HCT116 (cell line): Measurements from ENCODE around the gene FNDC7. TPM values are rescaled to one million over a fixed set of nuclear protein-coding genes. Genes with fewer than 3 reads are reported as not detected.

Experiments
- ATAC-seq: fragments of 200-7000 bp; cut with Tn5 transposase; 2 replicates; pipeline ENCODE4 v1.9.1; 2020; ENCODE audit warnings: mild to moderate bottlenecking, moderate library complexity
- BruUV-seq: library from RNA; stranded (reverse); fragments of 400-500 nt; replicated peaks from 2 replicates; lab custom pipeline; 2021; lab: Mats Ljungman, UMichigan
- CTCF ChIA-PET: fragments of 300-600 bp; sonication (Branson Sonifier 250); formaldehyde crosslinking; loops from one replicate; lab custom pipeline; 2021; ENCODE audit warnings: antibody characterized with exemption; lab: Charles Lee
- POLR2A ChIA-PET: fragments of 300-600, 350-600 bp; sonication (Branson Sonifier 250); formaldehyde crosslinking; loops from one replicate; lab custom pipeline; 2021; ENCODE audit warnings: antibody characterized with exemption; lab: Charles Lee
- RAD21 ChIA-PET, 2 experiments: fragments of 300-600 bp; sonication (Branson Sonifier 250); formaldehyde crosslinking; loops; one replicate each; lab custom pipeline; 2023; ENCODE audit warnings: low total read pairs in 2 of 2; ENCODE audit not compliant: uncharacterized antibody in 2 of 2, unreplicated experiment in 2 of 2, low non-redundant PET in 1 of 2; lab: Charles Lee
- DNase-seq: peaks from one replicate; pipeline ENCODE4 v3.0.0-alpha.2; 2010; ENCODE audit warnings: low read depth, low spot score
- H2AFZ ChIP-seq: fragments of 200-600 bp; shearing (Covaris generic), sonication (generic); 2 replicates; pipeline ENCODE4 v1.6.1; 2017; ENCODE audit warnings: low read depth, mixed run types, mixed read lengths, antibody characterized with exemption, low read length; ENCODE audit not compliant: poor library complexity, severe bottlenecking
- H3K27ac ChIP-seq: 2 replicates; pipeline ENCODE4 v1.5.1; 2012; ENCODE audit warnings: low read depth, low read length
- H3K27me3 ChIP-seq: fragments of 200-600 bp; sonication (generic); 2 replicates; pipeline ENCODE4 v1.6.1; 2016; ENCODE audit warnings: mixed run types, low read length, mixed read lengths; ENCODE audit not compliant: insufficient read depth
- H3K36me3 ChIP-seq, 2 experiments: fragments of 200-500 bp in 1 of 2; fragments of 200-600 bp in 1 of 2; sonication (Bioruptor generic) in 1 of 2; sonication (generic) in 1 of 2; 2 replicates each; pipeline versions ENCODE4 v1.5.1 to v1.6.1; 2014 to 2016; ENCODE audit warnings: low read length in 2 of 2, inconsistent platforms in 1 of 2, mixed read lengths in 1 of 2, mixed run types in 1 of 2; ENCODE audit not compliant: insufficient read depth in 2 of 2, control insufficient read depth in 1 of 2
- H3K4me1 ChIP-seq, 2 experiments: fragments of 200-600 bp in 1 of 2; sonication (generic) in 1 of 2; 2 replicates each; pipeline versions ENCODE4 v1.5.1 to v1.6.1; 2012 to 2017; ENCODE audit warnings: low read length in 2 of 2, inconsistent platforms in 1 of 2, mild to moderate bottlenecking in 1 of 2, mixed read lengths in 1 of 2, mixed run types in 1 of 2, moderate library complexity in 1 of 2; ENCODE audit not compliant: insufficient read depth in 2 of 2, control insufficient read depth in 1 of 2
- H3K4me2 ChIP-seq: fragments of 200-600 bp; sonication (generic); 2 replicates; pipeline ENCODE4 v1.6.1; 2017; ENCODE audit warnings: mixed run types, low read length, mixed read lengths
- H3K4me3 ChIP-seq, 2 experiments: fragments of 200-600 bp in 1 of 2; sonication (generic) in 1 of 2; replicated peaks in 1 of 2; 2 replicates each; pipeline ENCODE4 v1.5.1; 2011 to 2016; ENCODE audit warnings: low read length in 2 of 2, control low read depth in 1 of 2, low read depth in 1 of 2, mild to moderate bottlenecking in 1 of 2, mixed read lengths in 1 of 2, mixed run types in 1 of 2
- H3K79me2 ChIP-seq: fragments of 200-600 bp; sonication (generic); 2 replicates; pipeline ENCODE4 v1.6.1; 2017; ENCODE audit warnings: mild to moderate bottlenecking, mixed run types, low read length, moderate library complexity, mixed read lengths; ENCODE audit not compliant: insufficient read depth
- H3K9ac ChIP-seq: fragments of 200-600 bp; sonication (generic); 2 replicates; pipeline ENCODE4 v1.6.1; 2016; ENCODE audit warnings: low read length, mixed read lengths
- H3K9me2 ChIP-seq: fragments of 200-600 bp; sonication (generic), shearing (Covaris generic); 2 replicates; pipeline ENCODE4 v1.6.1; 2017; ENCODE audit warnings: mixed run types, mild to moderate bottlenecking, moderate library complexity; ENCODE audit not compliant: insufficient read depth
- H3K9me3 ChIP-seq, 2 experiments: fragments of 200-500 bp in 1 of 2; fragments of 200-600 bp in 1 of 2; sonication (Bioruptor generic) in 1 of 2; sonication (generic) in 1 of 2; 2 replicates each; pipeline ENCODE4 v1.6.1; 2014 to 2017; ENCODE audit warnings: low read length in 2 of 2, mixed read lengths in 2 of 2, inconsistent platforms in 1 of 2, low read depth in 1 of 2, mild to moderate bottlenecking in 1 of 2, mixed run types in 1 of 2, moderate library complexity in 1 of 2; ENCODE audit not compliant: control insufficient read depth in 1 of 2, insufficient read depth in 1 of 2
- H4K20me1 ChIP-seq: fragments of 200-600 bp; sonication (generic), shearing (Covaris generic); 2 replicates; pipeline ENCODE4 v1.6.1; 2017; ENCODE audit warnings: mixed run types, mild to moderate bottlenecking, moderate library complexity; ENCODE audit not compliant: insufficient read depth
- ELF1 ChIP-seq: IDR thresholded peaks from 2 replicates; pipeline ENCODE4 v1.6.1; 2012; ENCODE audit warnings: low read depth, borderline replicate concordance
- POLR2AphosphoS5 ChIP-seq: IDR thresholded peaks from 2 replicates; pipeline ENCODE4 v1.6.1; 2011; ENCODE audit warnings: mild to moderate bottlenecking, low read depth, low read length, moderate library complexity
- intact Hi-C: fragments of 100-400 bp; cut with micrococcal nuclease; formaldehyde crosslinking; loops from 2 replicates; pipeline ENCODE4 v1.10.0; 2022
- total RNA-seq: library from RNA; stranded (reverse); gene quantifications from one replicate; pipeline ENCODE4 v1.2.1, GENCODE V29; 2021; ENCODE audit not compliant: unreplicated experiment
- TF ChIP-seq, protein P1 (sequence below): IDR thresholded peaks from 2 replicates; pipeline ENCODE4 v1.6.1; 2012
- TF ChIP-seq, protein P2 (sequence below): IDR thresholded peaks from 2 replicates; pipeline ENCODE4 v1.6.1; 2011; ENCODE audit warnings: mild to moderate bottlenecking, low read length, moderate library complexity; ENCODE audit not compliant: insufficient replicate concordance; ENCODE audit errors: extremely low read depth
- TF ChIP-seq, protein P3 (sequence below): IDR thresholded peaks from 2 replicates; pipeline ENCODE4 v1.6.1; 2012; ENCODE audit warnings: low read depth

FNDC7 gene
- total RNA-seq, 1 experiment from 2014 or later: 0.10 TPM

DNA sequence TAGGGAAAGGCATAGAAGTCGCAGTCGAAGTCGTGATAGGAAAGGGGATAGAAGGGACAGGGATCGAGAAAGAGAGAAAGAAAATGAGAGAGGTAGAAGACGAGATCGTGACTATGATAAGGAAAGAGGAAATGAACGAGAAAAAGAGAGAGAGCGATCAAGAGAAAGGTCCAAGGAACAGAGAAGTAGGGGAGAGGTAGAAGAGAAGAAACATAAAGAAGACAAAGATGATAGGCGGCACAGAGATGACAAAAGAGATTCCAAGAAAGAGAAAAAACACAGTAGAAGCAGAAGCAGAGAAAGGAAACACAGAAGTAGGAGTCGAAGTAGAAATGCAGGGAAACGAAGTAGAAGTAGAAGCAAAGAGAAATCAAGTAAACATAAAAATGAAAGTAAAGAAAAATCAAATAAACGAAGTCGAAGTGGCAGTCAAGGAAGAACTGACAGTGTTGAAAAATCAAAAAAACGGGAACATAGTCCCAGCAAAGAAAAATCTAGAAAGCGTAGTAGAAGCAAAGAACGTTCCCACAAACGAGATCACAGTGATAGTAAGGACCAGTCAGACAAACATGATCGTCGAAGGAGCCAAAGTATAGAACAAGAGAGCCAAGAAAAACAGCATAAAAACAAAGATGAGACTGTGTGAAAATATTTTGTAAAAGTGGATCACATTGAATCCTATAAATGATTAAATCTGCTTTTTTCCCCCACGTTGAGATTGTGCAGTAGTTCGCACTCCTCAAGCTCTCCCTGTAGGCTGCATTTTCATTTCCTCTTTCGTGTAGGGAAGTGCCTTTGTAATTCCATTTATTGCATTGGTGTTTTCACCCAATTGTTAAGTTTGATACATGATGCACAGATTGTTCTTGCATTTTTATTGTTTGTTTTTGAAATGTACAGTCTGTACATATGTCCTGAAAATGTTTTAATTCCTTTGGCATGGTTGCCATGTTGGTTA lies 13.1 kb upstream of the FNDC7 start:
- Histone ChIP-seq H4K20me1 (peaks cover 31% of the 10 kb centered on the region; the same call in 1 of the 2 replicates), H3K27me3 (no peaks in the 10 kb centered on the region), H3K27ac (no peak overlapping the region), H3K9me2 (no peaks in the 10 kb centered on the region), H3K4me2 (no peak overlapping the region), H3K4me1 (peaks cover 5 to 10% of the 10 kb centered on the region in 2 experiments), H3K79me2 (peaks cover 40% of the 10 kb centered on the region), H3K4me3 (no peak overlapping the region), H2AFZ (no peak overlapping the region), H3K36me3 (peaks cover 48 to 54% of the 10 kb centered on the region in 2 experiments), H3K9me3 (no peaks in the 10 kb centered on the region), H3K9ac (no peak overlapping the region)
- RAD21 ChIA-PET: no interaction called here
- BruUV-seq: TSS peak; percentile 10
- POLR2A ChIA-PET: no interaction called here
- intact Hi-C loops: no loop called here
- no peak for DNase-seq
- peak; percentile 27; the same call in 1 of the 2 replicates for TF ChIP-seq POLR2AphosphoS5
- TF ChIP-seq, protein P1, sequence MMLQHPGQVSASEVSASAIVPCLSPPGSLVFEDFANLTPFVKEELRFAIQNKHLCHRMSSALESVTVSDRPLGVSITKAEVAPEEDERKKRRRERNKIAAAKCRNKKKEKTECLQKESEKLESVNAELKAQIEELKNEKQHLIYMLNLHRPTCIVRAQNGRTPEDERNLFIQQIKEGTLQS: no peak
- CTCF ChIA-PET: no interaction called here
- no peak for ATAC-seq

DNA sequence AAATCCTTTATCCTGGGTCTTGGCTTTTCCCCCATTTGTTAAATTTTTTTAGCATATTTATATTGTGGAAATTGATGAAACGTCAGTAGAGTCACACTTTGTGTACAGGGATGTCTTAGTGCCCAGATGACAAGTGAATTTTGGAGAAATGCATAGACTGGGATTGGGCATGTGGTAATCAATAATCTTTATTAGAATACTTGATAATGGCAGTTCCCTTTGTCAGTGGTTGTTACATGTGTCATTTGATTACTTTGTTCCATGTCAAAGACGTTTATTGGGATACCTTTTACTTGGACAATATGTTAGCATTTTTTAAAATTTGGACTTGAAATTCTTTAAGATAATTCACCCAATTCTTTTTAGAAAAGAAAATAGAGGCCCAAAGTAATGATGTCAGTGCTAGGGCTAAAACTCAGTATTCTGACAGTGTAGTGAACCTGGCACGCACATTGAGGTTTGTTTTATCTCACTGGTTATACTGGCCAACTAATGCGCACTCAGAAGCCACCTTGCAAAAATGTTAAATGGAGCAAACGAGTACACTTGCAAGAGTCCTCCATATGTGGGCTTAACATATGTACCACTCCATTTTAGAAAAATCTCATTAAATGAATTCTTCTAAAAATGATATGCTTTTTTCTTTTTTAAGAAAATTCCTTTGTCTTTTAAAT lies 11.4 kb upstream of the FNDC7 start:
- Histone ChIP-seq H3K27ac (no peak overlapping the region), H3K4me2 (no peak overlapping the region), H3K4me1 (peaks cover 5 to 12% of the 10 kb centered on the region in 2 experiments), H3K4me3 (no peak overlapping the region), H3K27me3 (no peaks in the 10 kb centered on the region), H3K79me2 (peaks cover 24% of the 10 kb centered on the region)
- CTCF ChIA-PET: no interaction called here
- no peak for ATAC-seq
- no TSS peak for BruUV-seq
- TF ChIP-seq, protein P2, sequence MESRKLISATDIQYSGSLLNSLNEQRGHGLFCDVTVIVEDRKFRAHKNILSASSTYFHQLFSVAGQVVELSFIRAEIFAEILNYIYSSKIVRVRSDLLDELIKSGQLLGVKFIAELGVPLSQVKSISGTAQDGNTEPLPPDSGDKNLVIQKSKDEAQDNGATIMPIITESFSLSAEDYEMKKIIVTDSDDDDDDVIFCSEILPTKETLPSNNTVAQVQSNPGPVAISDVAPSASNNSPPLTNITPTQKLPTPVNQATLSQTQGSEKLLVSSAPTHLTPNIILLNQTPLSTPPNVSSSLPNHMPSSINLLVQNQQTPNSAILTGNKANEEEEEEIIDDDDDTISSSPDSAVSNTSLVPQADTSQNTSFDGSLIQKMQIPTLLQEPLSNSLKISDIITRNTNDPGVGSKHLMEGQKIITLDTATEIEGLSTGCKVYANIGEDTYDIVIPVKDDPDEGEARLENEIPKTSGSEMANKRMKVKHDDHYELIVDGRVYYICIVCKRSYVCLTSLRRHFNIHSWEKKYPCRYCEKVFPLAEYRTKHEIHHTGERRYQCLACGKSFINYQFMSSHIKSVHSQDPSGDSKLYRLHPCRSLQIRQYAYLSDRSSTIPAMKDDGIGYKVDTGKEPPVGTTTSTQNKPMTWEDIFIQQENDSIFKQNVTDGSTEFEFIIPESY: no peak
- TF ChIP-seq, protein P3, sequence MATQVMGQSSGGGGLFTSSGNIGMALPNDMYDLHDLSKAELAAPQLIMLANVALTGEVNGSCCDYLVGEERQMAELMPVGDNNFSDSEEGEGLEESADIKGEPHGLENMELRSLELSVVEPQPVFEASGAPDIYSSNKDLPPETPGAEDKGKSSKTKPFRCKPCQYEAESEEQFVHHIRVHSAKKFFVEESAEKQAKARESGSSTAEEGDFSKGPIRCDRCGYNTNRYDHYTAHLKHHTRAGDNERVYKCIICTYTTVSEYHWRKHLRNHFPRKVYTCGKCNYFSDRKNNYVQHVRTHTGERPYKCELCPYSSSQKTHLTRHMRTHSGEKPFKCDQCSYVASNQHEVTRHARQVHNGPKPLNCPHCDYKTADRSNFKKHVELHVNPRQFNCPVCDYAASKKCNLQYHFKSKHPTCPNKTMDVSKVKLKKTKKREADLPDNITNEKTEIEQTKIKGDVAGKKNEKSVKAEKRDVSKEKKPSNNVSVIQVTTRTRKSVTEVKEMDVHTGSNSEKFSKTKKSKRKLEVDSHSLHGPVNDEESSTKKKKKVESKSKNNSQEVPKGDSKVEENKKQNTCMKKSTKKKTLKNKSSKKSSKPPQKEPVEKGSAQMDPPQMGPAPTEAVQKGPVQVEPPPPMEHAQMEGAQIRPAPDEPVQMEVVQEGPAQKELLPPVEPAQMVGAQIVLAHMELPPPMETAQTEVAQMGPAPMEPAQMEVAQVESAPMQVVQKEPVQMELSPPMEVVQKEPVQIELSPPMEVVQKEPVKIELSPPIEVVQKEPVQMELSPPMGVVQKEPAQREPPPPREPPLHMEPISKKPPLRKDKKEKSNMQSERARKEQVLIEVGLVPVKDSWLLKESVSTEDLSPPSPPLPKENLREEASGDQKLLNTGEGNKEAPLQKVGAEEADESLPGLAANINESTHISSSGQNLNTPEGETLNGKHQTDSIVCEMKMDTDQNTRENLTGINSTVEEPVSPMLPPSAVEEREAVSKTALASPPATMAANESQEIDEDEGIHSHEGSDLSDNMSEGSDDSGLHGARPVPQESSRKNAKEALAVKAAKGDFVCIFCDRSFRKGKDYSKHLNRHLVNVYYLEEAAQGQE: no peak
- TF ChIP-seq ELF1: no peak
- TF ChIP-seq, all 23 proteins: peak for 0
- Histone ChIP-seq H4K20me1 (peaks cover 20% of the 10 kb centered on the region; the same call in 1 of the 2 replicates), H3K9me2 (no peaks in the 10 kb centered on the region), H3K9ac (no peak overlapping the region), H2AFZ (no peak overlapping the region), H3K36me3 (peaks cover 40 to 42% of the 10 kb centered on the region in 2 experiments), H3K9me3 (no peaks in the 10 kb centered on the region)
- ChIA-PET RAD21 (no interaction called here), POLR2A (no interaction called here)
- no peak for DNase-seq
- intact Hi-C loops: no loop called here
